ENCODE measurements around the gene ARL6IP6. TPM values are rescaled to one million over a fixed set of nuclear protein-coding genes. Genes with fewer than 3 reads are reported as not detected.
A peak's percentile ranks its signal among the peaks of the same experiment; 100 is the strongest.

Gene ARL6IP6
- total and polyA plus RNA-seq, 2 of the 13 experiments (the other 11 are each of a cell fraction or from before 2014, with no cell fraction given) = 45.0 to 65.9 TPM

- TF ChIP-seq HINFP (CRISPR knock-in tag; IDR thresholded peaks at IDR 0.05; ENCODE audit: low read depth) (peak; percentile 61; the same call in 1 of the 2 replicates), KAT8 (CRISPR knock-in tag; IDR thresholded peaks at IDR 0.05) (no peak), SYNCRIP (IDR thresholded peaks at IDR 0.05; ENCODE audit: insufficient read depth, low read depth, low read length) (no peak), ZNF496 (CRISPR knock-in tag; IDR thresholded peaks at IDR 0.05; ENCODE audit: insufficient replicate concordance) (no peak), ZNF280D (CRISPR knock-in tag; IDR thresholded peaks at IDR 0.05) (peak; percentile 51; the same call in 1 of the 2 replicates), ZSCAN22 (CRISPR knock-in tag; IDR thresholded peaks at IDR 0.05) (no peak; the same call in 1 of the 2 replicates), PLRG1 (conservative IDR thresholded peaks at IDR 0.05) (no peak), DNMT1 (CRISPR knock-in tag; IDR thresholded peaks at IDR 0.05) (peak; percentile 54; the same call in 1 of the 2 replicates), ZNF564 (CRISPR knock-in tag; IDR thresholded peaks at IDR 0.05) (peak; percentile 91), CAMTA2 (CRISPR knock-in tag; IDR thresholded peaks at IDR 0.05; ENCODE audit: borderline replicate concordance) (peak; percentile 99), ZNF263 (CRISPR knock-in tag; IDR thresholded peaks at IDR 0.05) (peak; percentile 98), ZZZ3 (CRISPR knock-in tag; IDR thresholded peaks at IDR 0.05; ENCODE audit: borderline replicate concordance) (peak; percentile 34; the same call in 1 of the 2 replicates), KMT2A (CRISPR knock-in tag; IDR thresholded peaks at IDR 0.05) (no peak; the same call in 1 of the 2 replicates), ZFY (CRISPR knock-in tag; IDR thresholded peaks at IDR 0.05) (peak; percentile 85), FOXC1 (CRISPR knock-in tag; IDR thresholded peaks at IDR 0.05; ENCODE audit: borderline replicate concordance) (peak; percentile 93), ZNF207 (IDR thresholded peaks at IDR 0.05; ENCODE audit: borderline replicate concordance) (no peak), ZNF292 (CRISPR knock-in tag; IDR thresholded peaks at IDR 0.05; ENCODE audit: borderline replicate concordance, low read depth) (peak; percentile 92), ZNF354B (CRISPR knock-in tag; IDR thresholded peaks at IDR 0.05) (peak; percentile 89; the same call in 1 of the 2 replicates), ZNF556 (CRISPR knock-in tag; IDR thresholded peaks at IDR 0.05; ENCODE audit: borderline replicate concordance) (peak; percentile 12; the same call in 1 of the 2 replicates), ZBTB44 (CRISPR knock-in tag; IDR thresholded peaks at IDR 0.05) (no peak; the same call in 1 of the 2 replicates), HOXD1 (CRISPR knock-in tag; IDR thresholded peaks at IDR 0.05) (no peak; the same call in none of the 2 replicates)
- TF ChIP-seq, protein P1, sequence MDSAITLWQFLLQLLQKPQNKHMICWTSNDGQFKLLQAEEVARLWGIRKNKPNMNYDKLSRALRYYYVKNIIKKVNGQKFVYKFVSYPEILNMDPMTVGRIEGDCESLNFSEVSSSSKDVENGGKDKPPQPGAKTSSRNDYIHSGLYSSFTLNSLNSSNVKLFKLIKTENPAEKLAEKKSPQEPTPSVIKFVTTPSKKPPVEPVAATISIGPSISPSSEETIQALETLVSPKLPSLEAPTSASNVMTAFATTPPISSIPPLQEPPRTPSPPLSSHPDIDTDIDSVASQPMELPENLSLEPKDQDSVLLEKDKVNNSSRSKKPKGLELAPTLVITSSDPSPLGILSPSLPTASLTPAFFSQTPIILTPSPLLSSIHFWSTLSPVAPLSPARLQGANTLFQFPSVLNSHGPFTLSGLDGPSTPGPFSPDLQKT (CRISPR knock-in tag; IDR thresholded peaks at IDR 0.05; ENCODE audit: borderline replicate concordance) = 0 out of 2 replicates have a peak, but pooled peaks have one; percentile 36
Measured at GRCh38 chr2:152718076-152718908, at the start of gene ARL6IP6 (continued).
